GM18861 (cell line): ENCODE measurements around the gene FRRS1L.

ENCODE experiments used
- ATAC-seq: cut with Tn5 transposase; IDR thresholded peaks from one replicate; pipeline ENCODE4 v1.9.1; 2021; ENCODE audit not compliant: unreplicated experiment

Gene FRRS1L

DNA sequence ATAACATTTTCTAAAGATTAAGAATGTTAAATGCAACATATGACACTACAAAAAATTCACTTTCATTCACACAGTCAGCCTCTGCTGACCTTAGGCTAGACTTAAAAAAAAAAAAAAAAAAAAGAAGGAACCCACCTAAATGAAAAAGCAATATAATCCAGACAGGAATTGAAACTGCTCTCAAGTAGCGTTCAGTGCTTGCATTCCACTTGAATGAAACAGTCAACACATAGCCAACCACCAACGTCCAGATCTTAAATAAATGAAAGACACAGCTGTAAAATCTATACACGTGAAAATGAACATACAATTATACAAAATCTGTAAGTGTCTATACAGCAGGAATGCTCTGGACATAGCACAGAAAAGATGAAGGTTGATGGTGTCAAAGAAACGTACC, 58.7 kb downstream of the FRRS1L start:
- ATAC-seq: no peak

DNA sequence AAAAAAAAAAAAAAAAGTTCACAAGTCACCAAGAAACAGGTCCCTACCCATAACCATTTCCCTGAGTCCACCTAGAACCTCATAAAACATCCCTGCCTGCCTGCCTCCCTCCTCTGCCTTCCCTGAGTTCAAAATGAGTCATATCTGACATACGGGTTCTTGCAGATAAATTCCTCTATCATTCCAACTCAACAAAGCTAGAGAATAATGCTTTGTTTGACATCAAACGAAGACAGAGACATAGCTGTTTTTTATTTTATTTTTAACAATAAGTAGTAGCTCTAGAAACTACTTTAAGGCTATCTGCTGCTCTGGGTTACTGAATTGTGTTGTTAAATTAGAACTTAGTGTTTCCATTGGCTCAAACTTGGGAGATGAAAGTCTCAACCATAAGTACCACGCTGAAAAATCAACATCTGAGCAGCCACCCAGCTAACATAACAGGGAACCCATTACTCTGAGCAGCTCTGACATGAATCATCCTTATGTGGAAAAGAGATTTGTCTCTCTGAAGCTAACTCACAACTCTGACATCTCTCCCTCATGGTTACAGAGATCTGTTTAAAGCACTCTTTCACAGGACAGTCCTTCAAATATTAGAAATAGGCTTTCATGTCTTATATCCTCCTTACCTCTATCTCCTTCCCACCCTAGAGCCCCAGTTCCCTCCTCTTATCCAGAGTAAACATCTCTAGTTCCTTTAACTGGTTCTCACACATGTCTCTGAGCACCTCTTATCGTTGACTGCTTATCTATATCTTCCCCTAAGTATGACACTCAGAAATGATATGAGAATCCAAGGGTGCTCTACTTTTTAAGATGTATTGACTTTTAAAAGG, 59.4 kb downstream of the FRRS1L start:
- no peak for ATAC-seq

DNA sequence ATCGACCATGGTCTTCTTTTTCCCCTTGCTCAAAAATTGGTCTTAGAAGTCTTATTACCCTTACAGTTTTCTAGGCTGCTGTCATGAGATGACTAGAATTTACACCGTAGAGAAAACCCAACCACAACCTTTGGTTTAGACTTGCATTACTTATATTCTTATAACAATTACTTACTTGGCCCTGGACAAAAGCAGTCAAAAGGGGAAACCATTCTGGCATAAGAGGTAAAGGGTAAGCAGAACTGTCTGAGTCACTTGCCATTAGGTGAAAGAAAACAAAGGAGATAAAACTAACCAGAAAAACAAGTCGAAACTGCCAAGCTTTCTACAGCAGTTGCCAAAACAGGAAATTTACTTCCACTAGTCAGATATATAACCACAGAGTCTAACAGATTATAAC, 65.2 kb downstream of the FRRS1L start:
- peak; percentile 77 for ATAC-seq

DNA sequence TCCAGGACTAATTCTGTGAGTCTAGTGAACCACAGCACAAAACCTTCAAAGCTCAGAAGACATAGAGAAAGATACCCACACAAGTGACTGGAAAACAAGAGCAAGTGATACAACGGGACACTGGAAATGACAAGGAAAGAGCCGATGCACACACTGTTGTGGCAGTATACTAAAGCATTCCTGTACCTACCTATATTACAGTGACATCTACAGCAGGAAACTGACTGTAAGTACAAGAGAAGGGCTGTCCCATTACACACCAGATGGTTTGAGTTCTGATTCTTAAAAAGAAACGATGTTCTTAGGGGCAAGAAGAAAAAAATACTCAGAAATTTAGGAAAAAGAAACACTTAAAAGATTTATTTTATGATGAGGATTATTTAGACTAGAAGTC, 65.8 kb downstream of the FRRS1L start:
- ATAC-seq: no peak

DNA sequence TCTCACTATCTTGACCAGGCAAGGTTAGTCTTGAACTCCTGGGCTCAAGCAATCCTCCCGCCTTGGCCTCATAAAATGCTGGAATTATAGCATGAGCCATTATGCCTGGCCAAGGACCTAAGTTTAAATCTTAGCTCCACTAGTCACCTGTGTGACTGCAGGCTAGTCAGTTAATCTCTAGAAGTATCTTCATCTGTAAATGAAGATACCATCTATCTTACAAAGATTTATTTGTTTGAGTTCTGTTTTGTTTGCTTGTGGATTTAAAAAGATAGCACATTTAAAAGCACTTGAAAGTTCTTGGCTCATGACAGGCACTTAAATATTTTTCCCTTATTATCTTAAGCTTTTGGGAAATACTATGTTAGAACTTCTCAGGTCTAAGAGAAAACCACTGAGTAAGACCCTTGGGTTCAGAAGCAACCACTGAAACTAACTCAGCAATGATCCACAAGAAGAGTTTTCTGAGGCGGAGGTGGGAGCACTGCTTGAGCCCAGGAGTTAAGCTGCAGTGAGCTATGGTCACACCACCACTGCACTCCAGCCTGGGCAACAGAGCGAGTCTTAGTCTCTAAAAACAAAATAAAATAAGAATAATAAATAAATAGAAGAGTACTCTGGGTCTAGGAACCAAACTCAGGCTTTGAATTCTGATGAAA, 66.4 kb downstream of the FRRS1L start:
- no peak for ATAC-seq

DNA sequence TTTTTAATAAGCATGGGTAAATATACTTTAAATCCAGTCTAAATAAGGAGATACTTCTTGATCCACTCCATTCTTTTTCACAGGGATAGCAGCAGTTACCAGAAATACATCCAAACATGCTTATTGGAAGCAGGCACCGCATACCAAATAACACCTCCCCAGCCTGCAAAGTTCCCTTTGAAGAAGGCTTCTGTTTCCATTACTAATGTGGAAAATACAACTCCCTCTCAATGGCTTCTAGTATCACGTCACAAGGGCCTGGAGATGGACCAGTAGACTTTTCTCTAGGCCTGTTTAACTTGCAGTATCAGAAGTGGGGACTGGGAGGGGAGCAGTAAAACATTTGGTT, 68.1 kb downstream of the FRRS1L start:
- no peak for ATAC-seq

DNA sequence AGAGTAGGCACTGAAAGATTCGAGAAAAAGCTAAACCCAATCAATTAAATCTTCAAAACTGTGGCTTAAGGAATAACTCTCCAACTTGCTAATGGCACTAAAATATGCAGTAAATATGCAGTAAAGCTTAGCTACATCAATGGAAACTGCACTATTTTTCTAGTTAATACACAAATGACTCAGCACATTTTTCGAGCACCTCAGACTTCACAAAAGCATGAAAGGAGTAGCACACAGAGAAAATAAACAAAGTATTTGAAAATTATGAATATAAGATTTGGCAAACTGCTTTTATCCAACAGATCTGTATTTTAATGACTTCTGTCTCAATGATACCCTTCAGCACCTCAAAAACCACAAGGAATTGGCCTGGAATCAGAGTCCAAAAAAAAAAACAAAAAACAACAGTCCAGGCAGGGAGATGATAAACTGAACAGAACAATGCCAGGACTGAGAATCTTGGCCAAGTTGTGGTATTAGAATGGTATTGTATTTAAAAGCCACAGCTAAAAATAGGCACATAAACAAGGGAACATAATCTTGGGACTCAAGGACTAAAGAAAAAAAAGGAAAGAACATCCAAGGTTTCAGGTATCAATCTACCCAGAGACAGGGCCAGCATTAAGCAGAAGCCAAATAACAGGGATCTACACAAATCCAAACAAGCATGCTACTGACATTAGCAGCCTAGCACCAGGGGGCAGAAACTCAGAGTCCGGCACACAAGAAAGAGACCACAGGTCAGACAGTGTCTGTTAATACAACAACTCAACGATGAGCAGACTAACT, 68.7 kb downstream of the FRRS1L start:
- ATAC-seq: peak; percentile 33

DNA sequence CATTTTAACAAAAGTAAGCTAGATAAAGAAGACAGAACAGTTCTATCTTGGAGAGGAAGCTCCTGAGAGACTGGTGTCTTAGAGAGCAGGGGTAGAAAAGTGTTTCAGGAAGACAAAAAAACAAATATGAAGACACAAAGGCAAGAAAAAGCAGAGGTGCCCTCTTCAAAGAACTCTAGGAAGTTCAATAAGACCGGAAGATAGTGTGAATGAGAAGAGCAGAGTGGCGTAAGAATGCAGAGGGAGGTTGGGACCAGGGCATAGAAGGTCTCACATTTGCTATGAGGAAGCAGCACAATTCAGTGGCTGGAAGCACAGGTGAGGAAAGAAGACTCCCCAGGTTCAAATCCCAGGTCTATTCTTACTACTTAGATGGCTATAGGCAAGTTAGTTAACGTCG, 69.9 kb downstream of the FRRS1L start:
- ATAC-seq: no peak

DNA sequence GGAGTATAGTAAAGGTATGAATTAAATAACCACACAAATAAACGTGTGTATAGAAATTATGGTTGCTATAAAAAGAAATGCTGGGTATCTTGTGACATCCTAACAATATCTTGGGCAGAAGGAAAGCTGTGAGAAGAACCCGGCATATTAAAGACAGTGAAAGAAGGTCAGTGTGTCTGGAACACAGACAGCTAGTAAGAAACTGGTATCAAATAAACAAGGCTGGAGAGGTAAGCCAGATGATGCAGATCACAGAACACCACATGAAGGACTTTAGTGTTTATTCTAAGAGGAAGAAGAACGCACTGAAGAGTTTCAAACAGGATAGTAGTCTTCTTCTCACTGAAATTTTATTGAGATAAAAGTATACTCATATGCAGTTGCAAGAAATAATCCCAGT, 71.7 kb downstream of the FRRS1L start:
- ATAC-seq: no peak

DNA sequence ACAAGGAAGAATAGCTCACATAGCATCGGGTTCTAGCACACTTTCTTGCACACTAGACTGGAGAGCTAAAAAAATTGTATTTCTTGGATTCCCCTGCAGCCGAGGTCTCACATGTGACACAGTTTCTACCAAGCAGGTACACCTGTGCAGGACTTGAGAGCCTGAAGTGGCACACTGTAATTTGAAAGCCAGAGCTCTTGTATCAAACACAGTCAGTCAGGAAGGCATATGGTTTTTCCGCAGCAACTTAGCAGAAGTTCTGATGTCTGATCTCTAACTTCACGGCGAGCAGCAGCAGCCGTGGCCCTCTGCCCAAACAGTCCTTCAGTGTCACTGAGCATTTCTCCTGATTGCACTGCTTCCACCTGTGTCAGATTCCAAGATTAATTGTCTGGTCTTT, 72.8 kb downstream of the FRRS1L start:
- no peak for ATAC-seq

DNA sequence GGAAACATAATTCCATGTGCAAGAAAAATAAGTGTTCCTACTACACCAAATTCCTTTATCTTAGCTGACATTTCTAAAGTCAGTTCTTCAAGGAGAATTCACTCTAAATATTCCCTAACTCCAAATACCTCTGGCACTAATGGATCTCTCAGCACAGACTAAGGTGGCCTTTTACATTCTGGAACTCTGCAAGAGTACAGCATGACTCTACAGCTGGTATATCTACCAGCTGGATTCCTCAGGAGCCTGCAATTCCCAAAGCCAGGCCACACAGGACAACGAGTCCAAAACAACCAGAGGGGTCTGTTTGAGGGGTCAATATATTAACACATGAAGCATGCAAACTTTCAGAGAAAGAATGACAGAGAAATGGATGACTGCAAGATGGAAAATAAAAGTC, 74.5 kb downstream of the FRRS1L start:
- no peak for ATAC-seq

DNA sequence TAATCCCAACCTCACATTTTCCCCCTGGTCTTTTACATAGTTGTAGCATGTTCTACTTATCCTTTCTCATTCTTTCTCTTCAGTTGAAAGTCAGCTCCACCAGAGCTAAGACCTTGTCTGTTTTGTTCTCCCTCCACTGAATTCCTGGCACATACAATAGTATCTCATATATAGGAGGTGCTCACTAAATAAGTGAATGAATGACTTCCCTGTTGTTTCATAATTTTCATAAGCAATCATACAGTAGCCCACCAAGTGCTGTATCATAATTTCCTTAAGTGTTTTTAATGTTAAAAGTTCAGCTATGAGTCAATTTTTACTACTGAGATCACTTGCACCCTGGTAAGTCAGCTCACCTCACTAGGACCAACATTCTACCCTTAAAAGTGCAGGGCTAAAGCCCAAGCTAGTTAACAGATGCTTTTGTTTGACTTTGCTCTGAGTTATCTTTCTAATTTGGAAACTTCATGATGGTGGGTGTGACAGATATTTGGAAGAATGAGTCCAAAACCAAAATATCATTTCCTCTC, 74.9 kb downstream of the FRRS1L start:
- ATAC-seq: no peak

DNA sequence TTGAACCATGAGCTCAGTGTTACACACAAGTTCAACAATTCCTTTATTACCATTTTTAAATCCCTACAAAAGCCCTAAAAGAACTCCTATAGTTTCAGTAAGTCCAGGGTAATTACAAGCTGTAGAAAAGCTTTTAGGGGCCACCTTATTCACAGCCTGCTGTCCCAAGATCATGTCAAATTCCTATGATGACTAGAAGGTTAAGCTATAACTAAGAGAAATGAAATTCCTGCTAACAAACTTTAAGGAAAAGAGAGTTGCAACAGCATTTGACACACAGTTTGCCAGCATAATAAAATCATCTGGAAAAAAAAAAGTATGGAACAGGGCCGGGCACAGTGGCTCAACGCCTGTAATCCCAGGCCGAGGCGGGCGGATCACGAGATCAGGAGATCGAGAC, 78.8 kb downstream of the FRRS1L start:
- ATAC-seq: no peak

DNA sequence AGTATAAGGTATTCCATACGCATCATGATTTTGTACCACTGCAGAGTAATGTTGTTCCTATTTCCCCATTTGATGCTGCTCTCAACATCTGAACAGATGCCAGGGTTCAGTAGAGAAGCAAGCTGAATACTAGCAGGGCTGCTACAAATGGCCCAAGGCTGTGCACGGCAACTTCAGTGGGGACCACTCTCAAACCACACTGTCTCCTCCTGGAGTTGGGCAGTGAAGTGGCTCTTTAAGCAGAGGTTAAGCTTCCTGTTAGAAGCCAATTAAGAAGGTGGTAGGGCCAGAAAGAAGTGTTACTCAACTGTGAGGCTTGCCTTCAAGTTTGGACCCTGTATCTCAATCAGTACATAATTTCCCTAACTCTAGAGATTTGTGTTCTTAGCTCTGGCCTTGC, 79.3 kb downstream of the FRRS1L start:
- no peak for ATAC-seq

DNA sequence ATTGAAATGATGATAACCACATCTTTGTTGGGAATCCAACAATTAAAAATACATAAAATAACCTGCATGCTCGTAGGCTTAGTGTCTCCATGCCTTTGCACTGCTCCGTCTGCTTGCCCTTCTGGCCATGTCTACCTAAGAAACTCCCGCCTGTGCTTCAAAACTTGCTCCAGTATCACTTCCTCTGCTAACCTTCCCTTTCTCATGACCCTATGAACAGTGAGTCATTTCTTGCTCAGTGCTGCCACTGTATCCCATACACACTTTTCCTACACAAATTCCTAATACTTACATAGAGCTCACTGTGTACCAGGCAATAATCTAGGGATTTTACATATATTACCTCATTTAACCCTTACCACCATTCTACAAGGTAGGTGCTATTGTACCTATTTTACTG, 80.8 kb downstream of the FRRS1L start:
- no peak for ATAC-seq

DNA sequence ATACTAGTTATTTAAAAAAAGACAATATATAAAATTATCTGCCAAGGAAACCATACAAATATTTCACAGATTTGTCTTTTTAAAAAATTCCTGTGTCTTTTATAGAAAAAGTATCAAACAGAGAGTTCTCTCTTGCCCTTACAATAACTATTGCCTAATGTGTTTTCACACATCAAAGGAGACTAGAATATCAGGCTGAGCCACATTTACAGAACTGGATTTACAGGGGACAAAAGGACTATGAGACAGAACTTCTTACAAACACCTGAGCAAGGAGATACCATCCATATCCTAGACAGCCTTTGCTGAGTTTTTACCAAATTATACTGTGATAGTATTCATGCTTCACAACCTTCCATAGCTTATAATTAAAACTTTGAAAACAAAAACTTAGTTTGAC, 81.5 kb downstream of the FRRS1L start:
- no peak for ATAC-seq

DNA sequence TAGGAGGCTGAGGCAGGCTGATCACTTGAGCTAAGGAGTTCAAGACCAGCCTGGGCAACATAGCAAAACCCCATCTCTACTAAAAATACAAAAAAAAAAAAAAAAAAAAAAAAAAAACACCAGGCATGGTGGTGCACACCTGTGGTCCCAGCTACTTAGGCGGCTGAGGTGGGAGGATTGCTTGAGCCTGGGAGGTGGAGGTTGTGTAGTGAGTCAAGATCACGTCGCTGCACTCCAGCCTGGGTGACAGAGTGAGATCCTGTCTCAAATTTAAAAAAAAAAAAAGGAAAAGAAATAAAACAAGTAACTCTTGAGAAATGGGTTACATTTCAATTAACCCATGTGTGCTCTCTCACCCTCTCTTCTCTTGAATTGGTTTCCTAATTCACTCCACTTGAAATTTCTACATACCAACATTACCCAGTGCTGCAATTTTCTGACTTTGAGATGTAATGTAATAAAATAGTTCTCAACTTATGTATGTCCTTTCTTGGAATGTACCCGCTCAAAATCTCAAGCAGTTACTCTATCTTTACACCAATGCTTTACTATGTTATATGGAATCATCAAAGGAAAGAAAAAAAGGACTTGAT, 83.1 kb downstream of the FRRS1L start:
- no peak for ATAC-seq

DNA sequence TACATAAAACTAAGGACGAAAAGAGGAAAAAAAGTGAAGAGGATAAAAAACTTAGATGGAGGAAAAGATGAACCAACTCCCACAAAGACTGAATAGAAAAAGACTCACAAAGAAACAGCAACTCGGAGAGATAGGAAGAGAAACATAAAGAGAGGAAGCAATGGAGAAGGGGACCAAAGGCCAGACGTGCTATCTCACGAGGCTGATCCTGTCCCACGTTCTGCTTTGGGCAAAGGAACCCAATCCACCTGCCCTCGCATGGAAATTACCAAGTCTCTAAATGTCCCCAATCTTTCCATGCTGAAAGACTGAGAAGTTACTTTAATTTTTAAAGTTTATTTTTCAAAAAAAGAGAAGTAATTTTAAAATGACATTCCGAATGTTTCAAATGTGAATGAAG, 83.9 kb downstream of the FRRS1L start:
- ATAC-seq: no peak

DNA sequence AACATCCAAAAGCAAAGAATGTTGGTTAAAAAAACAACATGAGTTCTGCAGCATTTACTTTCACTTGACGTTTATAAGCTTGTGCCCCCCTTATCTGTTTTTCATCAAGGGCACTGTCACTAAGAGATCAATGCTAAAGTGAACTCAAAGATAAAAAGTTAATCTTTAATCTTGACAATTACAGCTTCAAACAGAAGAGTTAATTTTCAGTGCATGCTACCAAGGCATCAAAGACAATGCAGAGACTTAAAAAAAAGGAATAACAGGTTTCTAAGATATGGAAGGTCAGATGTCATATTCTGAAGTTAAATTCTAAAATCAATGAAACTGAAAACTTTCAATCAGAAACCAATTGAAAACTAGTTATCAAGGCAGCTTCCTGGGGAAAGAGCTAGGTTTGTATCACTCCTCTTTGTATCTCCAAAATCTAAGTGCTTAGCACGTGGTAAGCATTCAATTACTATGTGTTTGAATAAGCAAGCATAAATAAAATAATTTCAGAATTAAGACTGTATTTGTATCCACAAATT, 84.9 kb downstream of the FRRS1L start:
- ATAC-seq: no peak
